Rectal smooth muscle tissue (tissue), 1 donor: ENCODE results near the gene CD47.

Experiments used
- H3K27ac ChIP-seq: one replicate; pipeline ENCODE4 v1.7.0; 2013; ENCODE audit warnings: low read depth, low read length, inconsistent platforms
- H3K27me3 ChIP-seq: one replicate; pipeline ENCODE4 v1.7.0; 2013; ENCODE audit warnings: low read length; ENCODE audit not compliant: control insufficient read depth, insufficient read depth
- H3K36me3 ChIP-seq: one replicate; pipeline ENCODE4 v1.7.0; 2013; ENCODE audit warnings: low read length; ENCODE audit not compliant: control insufficient read depth, insufficient read depth
- H3K4me1 ChIP-seq: one replicate; pipeline ENCODE4 v1.7.0; 2013; ENCODE audit warnings: low read length; ENCODE audit not compliant: control insufficient read depth, insufficient read depth
- H3K4me3 ChIP-seq: one replicate; pipeline ENCODE4 v1.7.0; 2013; ENCODE audit warnings: low read length
- H3K9ac ChIP-seq: one replicate; pipeline ENCODE4 v1.7.0; 2013; ENCODE audit warnings: low read length

The CD47 gene

GRCh38 chr3:108106449-108106848, 15.6 kb upstream of the CD47 start:
- H3K36me3 ChIP-seq, result no peaks in the 10 kb centered on the region
- H3K27me3 ChIP-seq, result no peaks in the 10 kb centered on the region
- no peak overlapping the region for H3K4me3 ChIP-seq
- H3K9ac ChIP-seq, result no peak overlapping the region
- peaks cover 2% of the 10 kb centered on the region for H3K4me1 ChIP-seq
- no peak overlapping the region for H3K27ac ChIP-seq

- H3K4me3 ChIP-seq, result no peak overlapping the region
- H3K9ac ChIP-seq, result no peak overlapping the region
- H3K4me1 ChIP-seq, result peaks cover 2% of the 10 kb centered on the region
- H3K27me3 ChIP-seq, result no peaks in the 10 kb centered on the region
- no peak overlapping the region for H3K27ac ChIP-seq
- no peaks in the 10 kb centered on the region for H3K36me3 ChIP-seq
These were observed 15.2 kb upstream of the CD47 start for GRCh38 chr3:108106031-108106430.

GRCh38 chr3:108103886-108104797, 13.3 kb upstream of the CD47 start:
- Histone ChIP-seq H3K36me3 (no peaks in the 10 kb centered on the region), H3K27me3 (no peaks in the 10 kb centered on the region), H3K4me1 (peaks cover 2% of the 10 kb centered on the region), H3K9ac (no peak overlapping the region), H3K27ac (no peak overlapping the region), H3K4me3 (no peak overlapping the region)

- no peaks in the 10 kb centered on the region for H3K36me3 ChIP-seq
- no peak overlapping the region for H3K4me3 ChIP-seq
- no peak overlapping the region for H3K9ac ChIP-seq
- no peaks in the 10 kb centered on the region for H3K27me3 ChIP-seq
- H3K4me1 ChIP-seq, result peaks cover 2% of the 10 kb centered on the region
- no peak overlapping the region for H3K27ac ChIP-seq
These were observed 12.4 kb upstream of the CD47 start for GRCh38 chr3:108103040-108103751.

GRCh38 chr3:108102420-108103039, 11.7 kb upstream of the CD47 start:
- Histone ChIP-seq H3K4me3 (no peak overlapping the region), H3K36me3 (no peaks in the 10 kb centered on the region), H3K4me1 (peaks cover 2% of the 10 kb centered on the region), H3K27me3 (no peaks in the 10 kb centered on the region), H3K9ac (no peak overlapping the region), H3K27ac (no peak overlapping the region)

- no peak overlapping the region for H3K27ac ChIP-seq
- H3K4me1 ChIP-seq, result peaks cover 2% of the 10 kb centered on the region
- no peaks in the 10 kb centered on the region for H3K27me3 ChIP-seq
- no peaks in the 10 kb centered on the region for H3K36me3 ChIP-seq
- H3K4me3 ChIP-seq, result no peak overlapping the region
- H3K9ac ChIP-seq, result no peak overlapping the region
These were observed 10.3 kb upstream of the CD47 start for GRCh38 chr3:108100906-108101660.

- Histone ChIP-seq H3K9ac (no peak overlapping the region), H3K36me3 (no peaks in the 10 kb centered on the region), H3K27me3 (no peaks in the 10 kb centered on the region), H3K4me3 (no peak overlapping the region), H3K4me1 (peaks cover 2% of the 10 kb centered on the region), H3K27ac (no peak overlapping the region)
These were observed 9.0 kb upstream of the CD47 start for GRCh38 chr3:108099679-108100428.

- Histone ChIP-seq H3K27me3 (no peaks in the 10 kb centered on the region), H3K4me3 (no peak overlapping the region), H3K4me1 (no peaks in the 10 kb centered on the region), H3K9ac (no peak overlapping the region), H3K27ac (no peak overlapping the region), H3K36me3 (no peaks in the 10 kb centered on the region)
These were observed 8.4 kb upstream of the CD47 start for GRCh38 chr3:108099244-108099643.

- Histone ChIP-seq H3K4me3 (no peak overlapping the region), H3K27ac (no peak overlapping the region), H3K36me3 (no peaks in the 10 kb centered on the region), H3K27me3 (no peaks in the 10 kb centered on the region), H3K9ac (no peak overlapping the region), H3K4me1 (no peaks in the 10 kb centered on the region)
These were observed 7.2 kb upstream of the CD47 start for GRCh38 chr3:108098003-108098370.

- Histone ChIP-seq H3K36me3 (no peaks in the 10 kb centered on the region), H3K4me3 (no peak overlapping the region), H3K27ac (no peak overlapping the region)
These were observed 6.6 kb upstream of the CD47 start for GRCh38 chr3:108097322-108098002.

GRCh38 chr3:108096532-108097321, 5.9 kb upstream of the CD47 start:
- no peaks in the 10 kb centered on the region for H3K4me1 ChIP-seq
- H3K27me3 ChIP-seq, result no peaks in the 10 kb centered on the region
- H3K9ac ChIP-seq, result no peak overlapping the region
- no peaks in the 10 kb centered on the region for H3K36me3 ChIP-seq
- no peak overlapping the region for H3K27ac ChIP-seq
- H3K4me3 ChIP-seq, result no peak overlapping the region

More at GRCh38 chr3:108097322-108098002, 6.6 kb upstream of the CD47 start:
- H3K9ac ChIP-seq, result no peak overlapping the region
- H3K4me1 ChIP-seq, result no peaks in the 10 kb centered on the region
- H3K27me3 ChIP-seq, result no peaks in the 10 kb centered on the region
